DMS114 treated with DMSO at 0.1 percent for 48 hours (cell line): ENCODE data around the gene THOP1.
"Not testable (repeated sequence)": the region's sequence is repeated elsewhere in the genome, so short reads cannot be mapped to it uniquely, and the experiment has no call there.

ENCODE experiments used
- DNase-seq: peaks from one replicate; lab custom pipeline; 2025; ENCODE audit not compliant: unreplicated experiment; lab: John Stamatoyannopoulos, UW

The THOP1 gene

GRCh38 chr19:2780284-2780683 lies 5.0 kb upstream of the THOP1 start:
- no peak for DNase-seq

- DNase-seq, result no peak
These were observed 2.9 kb upstream of the THOP1 start for GRCh38 chr19:2782329-2782935.

GRCh38 chr19:2782936-2783780 lies 2.1 kb upstream of the THOP1 start, which contains the start of gene SGTA:
Gene SGTA (minus strand): TSS chr19:2783273. CDS start chr19:2769068, 14,205 bp downstream.
- DNase-seq, result peak; percentile 89

- no peak for DNase-seq
These were observed 1.5 kb upstream of the THOP1 start for GRCh38 chr19:2783781-2784145.

GRCh38 chr19:2787115-2787514 lies 1.8 kb downstream of the THOP1 start:
- DNase-seq, result no peak

GRCh38 chr19:2788237-2788636 lies 2.9 kb downstream of the THOP1 start:
- DNase-seq, result no peak

GRCh38 chr19:2790194-2790556 lies 4.9 kb downstream of the THOP1 start:
- no peak for DNase-seq

GRCh38 chr19:2790557-2791271 lies 5.4 kb downstream of the THOP1 start:
- no peak for DNase-seq

GRCh38 chr19:2791440-2791839 lies 6.1 kb downstream of the THOP1 start:
- no peak for DNase-seq

- no peak for DNase-seq
These were observed 6.6 kb downstream of the THOP1 start for GRCh38 chr19:2791876-2792275.

GRCh38 chr19:2792666-2793065 lies 7.4 kb downstream of the THOP1 start:
- DNase-seq, result not testable (repeated sequence)

GRCh38 chr19:2793126-2793525 lies 7.8 kb downstream of the THOP1 start:
- DNase-seq, result no peak

GRCh38 chr19:2793577-2793976 lies 8.3 kb downstream of the THOP1 start:
- DNase-seq, result no peak

- no peak for DNase-seq
These were observed 10.7 kb downstream of the THOP1 start for GRCh38 chr19:2795827-2796658.

- no peak for DNase-seq
These were observed 11.5 kb downstream of the THOP1 start for GRCh38 chr19:2796659-2797266.

- DNase-seq, result no peak
These were observed 12.0 kb downstream of the THOP1 start for GRCh38 chr19:2797280-2797679.

- no peak for DNase-seq
These were observed 12.9 kb downstream of the THOP1 start for GRCh38 chr19:2798158-2798685.

- DNase-seq, result no peak
These were observed 13.4 kb downstream of the THOP1 start for GRCh38 chr19:2798733-2799132.

- DNase-seq, result no peak
These were observed 14.1 kb downstream of the THOP1 start for GRCh38 chr19:2799273-2800020.

GRCh38 chr19:2800506-2800905 lies 15.2 kb downstream of the THOP1 start:
- DNase-seq, result no peak
